ENCODE results near the gene IP6K1. TPM values are rescaled to one million over a fixed set of nuclear protein-coding genes. Genes with fewer than 3 reads are reported as not detected.
A peak's percentile ranks its signal among the peaks of the same experiment; 100 is the strongest.

The IP6K1 gene
- total RNA-seq, 4 donors from 2014 or later = 30.5 to 41.3 (median 35.8) TPM

GRCh38 chr3:49681232-49681522 is 105.2 kb downstream of the IP6K1 start:
- TF ChIP-seq, protein P1, sequence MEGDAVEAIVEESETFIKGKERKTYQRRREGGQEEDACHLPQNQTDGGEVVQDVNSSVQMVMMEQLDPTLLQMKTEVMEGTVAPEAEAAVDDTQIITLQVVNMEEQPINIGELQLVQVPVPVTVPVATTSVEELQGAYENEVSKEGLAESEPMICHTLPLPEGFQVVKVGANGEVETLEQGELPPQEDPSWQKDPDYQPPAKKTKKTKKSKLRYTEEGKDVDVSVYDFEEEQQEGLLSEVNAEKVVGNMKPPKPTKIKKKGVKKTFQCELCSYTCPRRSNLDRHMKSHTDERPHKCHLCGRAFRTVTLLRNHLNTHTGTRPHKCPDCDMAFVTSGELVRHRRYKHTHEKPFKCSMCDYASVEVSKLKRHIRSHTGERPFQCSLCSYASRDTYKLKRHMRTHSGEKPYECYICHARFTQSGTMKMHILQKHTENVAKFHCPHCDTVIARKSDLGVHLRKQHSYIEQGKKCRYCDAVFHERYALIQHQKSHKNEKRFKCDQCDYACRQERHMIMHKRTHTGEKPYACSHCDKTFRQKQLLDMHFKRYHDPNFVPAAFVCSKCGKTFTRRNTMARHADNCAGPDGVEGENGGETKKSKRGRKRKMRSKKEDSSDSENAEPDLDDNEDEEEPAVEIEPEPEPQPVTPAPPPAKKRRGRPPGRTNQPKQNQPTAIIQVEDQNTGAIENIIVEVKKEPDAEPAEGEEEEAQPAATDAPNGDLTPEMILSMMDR (IDR thresholded peaks at IDR 0.05) = no peak
- DNase-seq (ENCODE audit: low spot score) (no peak), ATAC-seq (ENCODE audit: low FRiP score) (no peak)

GRCh38 chr3:49680493-49681231 is 105.7 kb downstream of the IP6K1 start:
- ATAC-seq (ENCODE audit: low FRiP score) (no peak), DNase-seq (ENCODE audit: low spot score) (no peak)
- TF ChIP-seq, protein P1 (IDR thresholded peaks at IDR 0.05) = no peak

DNA sequence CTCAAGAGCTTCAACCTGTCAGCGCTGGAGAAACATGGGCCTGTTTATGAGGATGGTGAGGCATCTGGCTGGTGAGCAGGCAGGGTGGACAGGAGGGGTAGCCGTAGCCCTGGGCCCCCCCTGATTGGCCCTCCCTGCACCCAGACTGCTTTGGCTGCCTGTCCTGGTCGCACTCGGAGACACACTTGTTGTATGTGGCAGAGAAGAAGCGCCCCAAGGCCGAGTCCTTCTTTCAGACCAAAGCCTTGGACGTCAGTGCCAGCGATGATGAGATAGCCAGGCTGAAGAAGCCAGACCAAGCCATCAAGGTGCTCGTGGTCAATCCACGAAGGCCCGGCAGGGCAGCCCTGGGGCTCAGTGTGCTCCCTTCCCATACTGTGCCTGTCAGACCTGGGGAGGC is 110.4 kb downstream of the IP6K1 start:
- TF ChIP-seq, protein P1 (IDR thresholded peaks at IDR 0.05) = no peak
- ATAC-seq (ENCODE audit: low FRiP score) = no peak
- no peak for DNase-seq (ENCODE audit: low spot score)

GRCh38 chr3:49674497-49674983 is 111.8 kb downstream of the IP6K1 start:
- ATAC-seq (ENCODE audit: low FRiP score) = peak; percentile 21
- DNase-seq (ENCODE audit: low spot score) = no peak
- TF ChIP-seq, protein P1 (IDR thresholded peaks at IDR 0.05) = no peak

Small RNA genes lying within 50 kb of the gene (small RNA-seq; reads per million reads assigned to genes)
- gene AMIGO3 (not detected), gene COX6CP14 (not detected)

Other genes starting within 250 kb of the IP6K1 start
- under 1 TPM; 0.09 to 0.63 (median 0.37) TPM for gene BSN, start 232.1 kb downstream of the IP6K1 start, total RNA-seq
- 10 to 100 TPM; 46.7 to 60.8 (median 55.0) TPM for gene APEH, start 112.2 kb downstream of the IP6K1 start, total RNA-seq
- gene MST1, start 97.1 kb downstream of the IP6K1 start, total RNA-seq = 10 to 100 TPM in 3 of 4 donors, 1 to 10 TPM in 1; 3.5 to 94.1 (median 25.0) TPM
- gene RNF123, start 97.0 kb downstream of the IP6K1 start, total RNA-seq = 10 to 100 TPM; 22.2 to 28.7 (median 26.7) TPM
- 1 to 10 TPM in 3 of 4 donors, under 1 TPM in 1; 0.82 to 2.9 (median 2.3) TPM for gene AMIGO3, start 66.9 kb downstream of the IP6K1 start, total RNA-seq
- gene GMPPB, start 62.6 kb downstream of the IP6K1 start, total RNA-seq = 10 to 100 TPM; 15.6 to 31.7 (median 27.3) TPM
- gene CDHR4, start 13.3 kb upstream of the IP6K1 start, total RNA-seq = 1 to 10 TPM in 1 of 4 donors, under 1 TPM in 1, not detected in 2; 0.36 to 6.0 TPM
- gene INKA1, start 16.7 kb upstream of the IP6K1 start, total RNA-seq = 1 to 10 TPM in 2 of 4 donors, under 1 TPM in 2; 0.74 to 9.9 (median 2.4) TPM
- gene UBA7, start 27.4 kb upstream of the IP6K1 start, total RNA-seq = 10 to 100 TPM; 33.6 to 85.4 (median 38.1) TPM
- 1 to 10 TPM in 3 of 4 donors, not detected in 1; 1.0 to 1.8 (median 1.6) TPM for gene TRAIP, start 70.0 kb upstream of the IP6K1 start, total RNA-seq
- gene CAMKV, start 83.4 kb upstream of the IP6K1 start, total RNA-seq = not detected
- 10 to 100 TPM in 1 of 4 donors, 1 to 10 TPM in 2, under 1 TPM in 1; 0.95 to 12.6 (median 5.6) TPM for gene MST1R, start 117.3 kb upstream of the IP6K1 start, total RNA-seq
- gene MON1A, start 143.3 kb upstream of the IP6K1 start, total RNA-seq = 10 to 100 TPM in 2 of 4 donors, 1 to 10 TPM in 2; 7.1 to 16.6 (median 10.5) TPM
- gene RBM6, start 153.6 kb upstream of the IP6K1 start, total RNA-seq = 100 to 1,000 TPM in 1 of 4 donors, 10 to 100 TPM in 3; 62.3 to 137 (median 88.4) TPM

All from omental fat pad (tissue), 4 donors.